GM19239 (cell line): ENCODE data around the gene PHACTR3.

Experiments used
- DNase-seq: peaks from one replicate; pipeline ENCODE4 v3.0.0; 2011; ENCODE audit warnings: low spot score; ENCODE audit not compliant: insufficient read length
- FAIRE-seq: peaks from 2 replicates; lab custom pipeline; 2011; peaks lifted over from hg19 to GRCh38; lab: Jason Lieb, UNC

The PHACTR3 gene

DNA sequence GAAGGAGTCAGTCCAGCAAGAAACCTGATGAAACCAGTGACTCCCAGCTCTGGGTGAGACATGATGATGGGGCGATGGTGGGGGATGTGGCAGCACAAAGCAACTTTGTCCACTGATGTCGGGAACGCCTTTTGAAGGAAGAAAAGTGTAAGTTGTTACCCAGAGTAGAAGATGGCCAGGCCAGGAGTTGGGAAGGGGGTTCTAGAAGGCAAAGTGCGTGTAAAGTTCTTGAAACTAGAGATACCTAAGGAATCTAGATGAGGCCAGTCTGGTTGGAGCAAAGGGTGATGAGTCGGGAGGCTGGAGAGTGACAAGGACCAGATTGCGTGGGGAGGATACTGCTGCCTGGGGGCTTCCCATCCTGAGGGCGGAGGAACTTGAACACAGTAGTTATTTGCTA lies 117.0 kb downstream of the PHACTR3 start:
- DNase-seq, result no peak
- no peak for FAIRE-seq

- DNase-seq (no peak), FAIRE-seq (no peak)
Observed at GRCh38 chr20:59723108-59723500, 118.8 kb downstream of the PHACTR3 start.

- DNase-seq (no peak), FAIRE-seq (no peak)
Observed at GRCh38 chr20:59723607-59724456, 119.5 kb downstream of the PHACTR3 start.

DNA sequence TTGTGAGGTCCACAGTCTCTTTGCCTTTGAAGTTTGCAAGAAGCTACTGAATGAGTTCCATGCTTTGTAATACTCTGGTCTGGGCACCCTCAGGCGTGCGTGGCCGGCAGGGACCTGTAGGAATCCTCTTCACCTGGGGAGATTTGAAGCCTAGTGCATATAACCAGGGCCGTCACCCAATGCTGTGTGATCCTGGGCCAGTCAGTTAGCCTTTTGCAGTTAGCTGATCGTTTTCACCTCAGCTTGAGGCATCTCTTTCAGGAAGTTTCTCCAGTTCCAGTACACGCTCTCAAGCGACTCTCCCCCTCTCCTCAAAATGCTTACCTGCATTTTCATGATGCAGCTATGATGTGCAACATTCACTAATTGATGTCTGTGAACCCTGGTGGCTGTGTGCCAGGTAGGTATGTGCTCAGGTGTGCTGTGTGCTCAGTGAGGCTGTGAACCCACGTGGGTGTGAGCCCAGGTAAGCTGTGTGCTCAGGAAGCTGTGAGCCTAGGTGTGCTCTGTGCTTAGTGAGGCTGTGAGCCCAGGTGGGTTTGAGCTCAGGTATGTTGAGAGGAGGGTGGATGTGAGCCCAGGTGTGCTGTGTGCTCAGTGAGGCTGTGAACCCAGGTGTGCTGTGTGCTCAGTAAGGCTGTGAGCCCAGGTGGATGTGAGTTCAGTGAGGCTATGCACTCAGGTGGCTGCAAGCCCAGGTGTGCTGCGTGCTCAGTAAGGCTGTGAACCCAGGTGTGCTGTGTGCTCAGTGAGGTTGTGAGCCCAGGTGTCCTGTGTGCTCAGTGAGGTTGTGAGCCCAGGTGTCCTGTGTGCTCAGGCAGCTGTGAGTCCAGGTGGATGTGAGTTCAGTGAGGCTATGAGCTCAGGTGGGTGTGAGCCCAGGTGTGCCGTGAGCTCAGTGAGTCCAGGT lies 120.4 kb downstream of the PHACTR3 start:
- FAIRE-seq (no peak), DNase-seq (no peak)

DNA sequence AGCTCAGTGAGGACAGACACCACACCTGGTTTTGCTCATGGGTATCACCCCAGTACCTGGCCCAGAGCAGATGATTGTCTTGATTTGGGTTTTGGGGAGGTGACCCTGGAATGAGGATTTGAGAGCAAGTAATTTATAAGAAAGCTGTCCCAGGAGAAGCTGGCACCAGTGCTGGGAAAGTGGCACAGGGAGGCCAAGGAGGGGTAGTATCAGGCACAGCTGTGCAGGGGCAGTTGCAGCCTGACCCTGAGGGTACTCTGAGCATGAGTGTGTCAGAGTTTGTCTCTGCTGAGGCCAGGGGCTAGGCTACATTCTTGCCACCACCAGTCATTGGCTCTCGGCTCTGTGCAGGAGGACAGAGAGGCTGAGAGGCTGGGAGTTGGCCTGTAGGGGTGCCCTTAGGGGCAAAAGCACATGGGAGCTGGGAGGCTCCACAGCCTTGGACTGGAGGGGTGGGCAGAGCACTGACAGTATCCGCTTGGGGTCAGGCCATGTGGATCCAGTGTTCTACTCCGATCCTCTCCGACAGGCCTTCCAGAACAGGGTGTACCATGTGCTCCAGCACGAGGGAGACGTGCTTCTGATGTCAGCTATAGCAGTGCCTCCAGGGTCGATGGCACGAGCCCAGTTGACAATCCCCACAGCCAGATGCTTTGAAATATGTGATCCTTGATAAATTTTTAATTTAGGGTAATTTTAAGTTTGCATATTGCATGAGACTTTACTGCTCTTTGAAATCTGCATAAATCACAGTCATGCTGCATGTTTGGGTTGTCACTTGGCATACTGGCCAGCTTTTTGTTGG lies 121.3 kb downstream of the PHACTR3 start:
- FAIRE-seq (no peak), DNase-seq (no peak)

DNA sequence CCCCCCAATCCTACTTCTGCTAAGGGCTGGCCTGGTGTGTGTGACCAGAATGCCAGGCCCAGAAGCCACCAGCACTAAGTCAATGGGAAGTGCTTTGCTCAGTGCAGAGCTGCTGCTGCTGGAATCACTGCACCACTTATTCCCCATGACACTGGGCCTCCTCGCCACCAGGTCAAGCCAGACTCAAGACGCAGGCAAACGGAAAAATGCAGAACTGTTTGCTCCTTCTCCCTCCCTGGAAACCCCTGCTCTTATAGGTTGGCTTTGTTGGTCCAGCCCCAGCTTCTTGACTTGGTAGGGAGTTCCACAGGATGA lies 121.9 kb downstream of the PHACTR3 start:
- no peak for FAIRE-seq

GRCh38 chr20:59728722-59729430 lies 124.5 kb downstream of the PHACTR3 start:
- no peak for FAIRE-seq
- no peak for DNase-seq

More for the DNA sequence above, 121.9 kb downstream of the PHACTR3 start:
- no peak for DNase-seq

DNA sequence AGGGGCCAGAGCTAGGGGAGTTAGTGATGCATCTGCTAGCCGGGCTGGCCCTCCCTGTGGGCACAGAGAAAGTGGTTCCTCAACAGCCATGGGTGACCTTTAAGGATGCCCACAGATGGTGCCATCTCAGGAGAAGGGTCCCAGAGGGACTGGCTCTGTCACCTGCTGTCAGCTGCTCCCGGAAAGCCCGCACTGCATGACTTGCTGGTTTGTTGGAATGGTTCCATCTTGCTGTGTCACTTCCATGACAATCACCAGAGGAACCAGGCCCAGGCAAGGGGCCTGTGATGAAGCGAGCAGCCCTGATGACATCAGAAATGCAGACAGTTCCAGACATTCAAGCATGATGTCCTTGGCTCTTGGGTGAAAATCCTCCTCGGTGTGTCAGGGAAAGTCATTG lies 125.2 kb downstream of the PHACTR3 start:
- no peak for DNase-seq
- FAIRE-seq, result no peak

GRCh38 chr20:59730722-59731121 lies 126.4 kb downstream of the PHACTR3 start:
- no peak for FAIRE-seq
- DNase-seq, result no peak

GRCh38 chr20:59731376-59731775 lies 127.0 kb downstream of the PHACTR3 start:
- DNase-seq (no peak), FAIRE-seq (no peak)

GRCh38 chr20:59733351-59733750 lies 129.0 kb downstream of the PHACTR3 start:
- FAIRE-seq (no peak), DNase-seq (no peak)

DNA sequence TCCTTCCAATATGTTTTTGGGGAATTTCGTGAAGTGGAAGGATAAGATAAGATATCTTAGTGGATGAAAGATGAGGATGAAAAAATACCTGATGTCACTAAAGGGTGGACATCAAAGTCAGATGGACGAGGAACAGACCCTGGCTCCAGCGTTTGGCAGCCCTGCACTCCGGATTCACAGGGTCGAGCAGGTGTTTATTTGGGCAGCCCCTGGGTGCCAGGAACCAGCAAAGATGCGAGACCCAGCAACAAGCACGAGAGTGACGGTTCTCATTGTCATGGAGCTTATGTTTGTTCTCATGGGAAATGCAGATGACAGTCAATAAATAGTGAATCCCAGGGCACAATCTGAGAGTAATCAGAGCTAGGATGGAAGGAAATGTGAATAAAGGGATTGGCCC lies 131.1 kb downstream of the PHACTR3 start:
- FAIRE-seq (no peak), DNase-seq (no peak)

GRCh38 chr20:59735917-59736316 lies 131.6 kb downstream of the PHACTR3 start:
- DNase-seq (no peak), FAIRE-seq (no peak)

- FAIRE-seq (no peak), DNase-seq (no peak)
Observed at GRCh38 chr20:59736366-59736765, 132.0 kb downstream of the PHACTR3 start.

DNA sequence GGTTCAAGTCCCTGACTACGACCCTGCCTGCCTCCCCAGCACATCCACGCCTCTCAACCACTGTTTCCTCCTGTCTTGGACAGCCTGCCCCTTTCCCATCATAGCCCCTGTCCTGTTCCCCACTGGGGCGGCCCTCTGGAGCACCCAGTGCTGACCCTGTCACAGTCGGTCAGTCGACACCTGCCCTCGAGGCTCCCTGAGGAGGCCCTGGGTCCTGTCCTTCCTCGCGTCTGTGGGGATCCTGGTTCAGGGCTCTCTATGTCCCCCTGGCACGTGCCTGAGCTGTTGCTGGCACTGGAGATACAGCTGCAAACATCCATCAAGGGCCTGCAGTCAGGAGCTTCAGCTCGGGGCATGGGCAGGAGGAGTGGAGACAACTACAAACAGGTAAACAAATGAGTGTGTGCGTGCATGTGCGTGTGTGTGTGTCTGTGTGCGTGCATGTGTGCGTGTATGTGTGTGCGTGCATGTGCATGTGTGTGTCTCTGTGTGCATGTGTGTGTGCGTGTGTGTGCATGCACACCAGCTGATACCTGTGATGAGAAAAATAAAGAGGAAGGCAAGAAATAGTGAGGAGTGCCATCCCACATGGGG lies 132.8 kb downstream of the PHACTR3 start:
- no peak for FAIRE-seq
- no peak for DNase-seq

DNA sequence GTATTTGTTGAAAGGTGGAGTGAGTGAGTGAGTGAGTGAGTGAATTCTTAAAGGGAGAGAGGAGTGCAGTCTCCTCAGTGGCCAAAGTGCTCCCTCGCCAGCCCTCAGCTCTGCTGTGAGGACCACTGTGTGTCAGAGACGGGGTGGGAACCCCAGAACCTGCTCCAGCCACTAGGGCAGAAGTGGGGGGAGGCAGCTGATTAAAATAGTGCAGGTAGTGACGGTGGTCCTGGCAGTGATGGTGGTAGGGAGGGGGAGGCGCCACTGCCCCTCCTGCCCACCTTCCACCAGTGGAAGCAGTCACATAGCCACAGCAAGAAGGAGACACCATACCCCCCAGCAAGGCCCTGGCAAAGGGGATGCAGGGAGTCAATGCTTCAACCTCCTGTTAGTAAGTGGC lies 133.5 kb downstream of the PHACTR3 start:
- FAIRE-seq (no peak), DNase-seq (no peak)

DNA sequence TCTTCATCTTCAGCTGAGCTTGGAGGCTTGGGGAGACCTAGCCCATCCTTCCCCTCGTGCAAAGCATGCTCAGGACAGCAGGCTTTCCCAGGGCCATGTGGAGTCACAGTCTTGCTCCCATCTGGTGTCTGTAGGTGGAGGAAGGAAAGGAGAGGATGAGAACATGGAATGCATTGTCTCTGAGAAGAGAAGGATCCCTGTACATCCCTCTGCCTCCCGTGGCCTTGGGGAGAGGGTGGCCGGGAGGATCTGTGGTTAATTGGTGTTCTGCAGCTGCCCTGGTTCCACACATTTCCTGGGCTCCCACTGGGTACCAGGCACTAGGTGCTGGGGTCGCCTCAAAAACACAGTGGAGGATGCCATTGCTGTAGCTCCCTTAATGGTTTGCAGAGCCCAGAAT lies 134.5 kb downstream of the PHACTR3 start:
- no peak for FAIRE-seq

DNA sequence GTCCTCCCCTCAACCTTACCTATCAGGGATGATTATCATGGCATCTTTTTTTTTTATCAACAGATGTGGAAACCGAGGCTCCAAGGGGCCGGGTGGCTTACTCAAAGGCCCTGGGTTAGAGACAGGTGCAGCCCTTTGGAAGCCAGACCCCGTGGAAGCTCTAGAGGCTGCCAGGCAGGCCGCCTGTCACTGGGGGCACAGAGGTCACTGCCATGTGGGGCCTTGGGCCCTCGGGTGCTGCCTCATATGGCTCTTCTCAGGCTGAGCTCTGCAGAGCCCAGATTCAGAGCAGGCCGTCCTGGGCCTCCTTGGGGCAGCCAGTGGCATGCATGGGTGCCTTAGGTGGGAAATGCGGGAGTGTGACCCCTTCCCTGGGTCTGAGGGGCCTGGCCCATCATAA lies 136.3 kb downstream of the PHACTR3 start:
- DNase-seq, result no peak
- no peak for FAIRE-seq

More for the DNA sequence above, 134.5 kb downstream of the PHACTR3 start:
- no peak for DNase-seq

- FAIRE-seq, result no peak
Observed at GRCh38 chr20:59741073-59741472, 136.7 kb downstream of the PHACTR3 start.

More at GRCh38 chr20:59741073-59741472, 136.7 kb downstream of the PHACTR3 start:
- no peak for DNase-seq
